GM12878 (cell line): ENCODE results near the gene EIF4B. TPM values are rescaled to one million over a fixed set of nuclear protein-coding genes. Genes with fewer than 3 reads are reported as not detected.

Source experiments
- IKZF1 ChIP-seq: fragments of 450-650 bp; conservative IDR thresholded peaks from 2 replicates; pipeline ENCODE4 v1.6.1; 2017; ENCODE audit warnings: antibody characterized with exemption, mild to moderate bottlenecking
- REST ChIP-seq: IDR thresholded peaks from 2 replicates; pipeline ENCODE4 v1.6.1; 2012; ENCODE audit warnings: mild to moderate bottlenecking, low read depth, low read length
- ZNF687 ChIP-seq: fragments of 450-650 bp; IDR thresholded peaks from 2 replicates; pipeline ENCODE4 v1.6.1; 2017; ENCODE audit warnings: mild to moderate bottlenecking, moderate library complexity
- polyA plus RNA-seq, 11 experiments: library from polyadenylated mRNA; depleted of rRNA in 4 of 11; unstranded in 6 of 11; stranded (reverse) in 5 of 11; fragments of >200 nt; fragmentation: Nextera tagmentation in 4 of 11; fragmentation: Illumina TruSeq in 1 of 11; extraction: Ambion mirVana in 4 of 11; extraction: Trizol in 1 of 11; gene quantifications; 1 replicate in 1 of 11; 2 replicates in 10 of 11; pipeline versions ENCODE4 v1.2.1 to v1.2.3, GENCODE V29; 2011 to 2016; ENCODE audit warnings: inconsistent platforms in 2 of 11, missing spikeins in 2 of 11, low read depth in 1 of 11
- total RNA-seq, 4 experiments: library from RNA; depleted of rRNA in 3 of 4; stranded (reverse); fragments of >200 nt in 3 of 4; fragmentation: Illumina TruSeq in 1 of 4; extraction: Trizol in 1 of 4; gene quantifications; 2 replicates each; pipeline versions ENCODE4 v1.2.1 to v1.2.3, GENCODE V29; 2013 to 2021

Gene EIF4B
- total and polyA plus RNA-seq, 10 of the 15 experiments (the other 5 are each of a cell fraction or from before 2014, with no cell fraction given): 123 to 752 (median 431) TPM

- TF ChIP-seq REST: no peak
- TF ChIP-seq IKZF1: no peak
- no peak for TF ChIP-seq ZNF687
Observed at GRCh38 chr12:53004582-53004981, 1.7 kb upstream of the EIF4B start (continued).
